HepG2 (cell line): ENCODE results near the gene IL22. TPM values are rescaled to one million over a fixed set of nuclear protein-coding genes. Genes with fewer than 3 reads are reported as not detected.

Experiments used
- ATAC-seq: fragments of 200-7000 bp; cut with Tn5 transposase; 3 replicates; pipeline ENCODE4 v1.9.1; 2020; ENCODE audit warnings: mild to moderate bottlenecking, moderate library complexity
- BruUV-seq: library from RNA; stranded (reverse); fragments of 400-500 nt; replicated peaks from 2 replicates; lab custom pipeline; 2021; lab: Mats Ljungman, UMichigan
- CTCF ChIA-PET: fragments of 300-600 bp; formaldehyde crosslinking; extraction: SDS; loops from one replicate; lab custom pipeline; 2021; ENCODE audit warnings: low total read pairs, inconsistent platforms, low intra/inter-chr PET ratio; lab: Yijun Ruan, JAX
- POLR2A ChIA-PET: fragments of 350-600 bp; sonication (Branson Sonifier 250); formaldehyde crosslinking; loops from one replicate; lab custom pipeline; 2020; ENCODE audit warnings: antibody characterized with exemption, inconsistent platforms; lab: Yijun Ruan, JAX
- DNase-seq: peaks from one replicate; pipeline ENCODE4 v3.0.0-alpha.2; 2015; ENCODE audit warnings: low spot score
- FAIRE-seq: peaks from 3 replicates; lab custom pipeline; 2011; peaks lifted over from hg19 to GRCh38; lab: Jason Lieb, UNC
- H2AFZ ChIP-seq: one replicate; pipeline ENCODE4 v1.6.1; 2011; ENCODE audit warnings: low read length, inconsistent platforms
- H3K27ac ChIP-seq: fragments of 300-600 bp; 3 replicates; pipeline ENCODE4 v1.8.0; 2011; ENCODE audit warnings: mixed run types, mild to moderate bottlenecking, mixed read lengths, low read length, inconsistent platforms; ENCODE audit not compliant: insufficient read depth; ENCODE audit errors: extremely low read length
- H3K27me3 ChIP-seq, 2 experiments: fragments of 200-600 bp in 1 of 2; 2 replicates in 1 of 2; 3 replicates in 1 of 2; pipeline versions ENCODE4 v1.6.0 to v1.8.0; 2011; ENCODE audit warnings: low read length in 2 of 2, mild to moderate bottlenecking in 2 of 2, moderate library complexity in 2 of 2, inconsistent platforms in 1 of 2; ENCODE audit not compliant: insufficient read depth in 2 of 2, control insufficient read depth in 1 of 2
- H3K36me3 ChIP-seq, 2 experiments: fragments of 200-600 bp in 1 of 2; replicated peaks in 1 of 2; 2 replicates in 1 of 2; 3 replicates in 1 of 2; pipeline versions ENCODE4 v1.5.1 to v1.8.0; 2011; ENCODE audit warnings: low read length in 2 of 2, inconsistent platforms in 1 of 2; ENCODE audit not compliant: insufficient read depth in 2 of 2, control insufficient read depth in 1 of 2
- H3K4me1 ChIP-seq: 2 replicates; pipeline ENCODE4 v1.5.1; 2012; ENCODE audit warnings: low read length, inconsistent platforms; ENCODE audit not compliant: insufficient read depth
- H3K4me2 ChIP-seq: 2 replicates; pipeline ENCODE4 v1.6.0; 2011; ENCODE audit warnings: low read depth, low read length, inconsistent platforms
- H3K4me3 ChIP-seq, 3 experiments: fragments of 200-600 bp in 1 of 3; sonication (generic), shearing (Covaris generic) in 1 of 3; replicated peaks in 1 of 3; 2 replicates each; pipeline ENCODE4 v1.5.1; 2011 to 2016; ENCODE audit warnings: low read length in 3 of 3, inconsistent platforms in 2 of 3, low read depth in 2 of 3, mild to moderate bottlenecking in 2 of 3, control low read depth in 1 of 3, mixed read lengths in 1 of 3; ENCODE audit not compliant: insufficient read depth in 1 of 3
- H3K79me2 ChIP-seq: one replicate; pipeline ENCODE4 v1.6.1; 2011; ENCODE audit warnings: low read length, inconsistent platforms; ENCODE audit not compliant: insufficient read depth
- H3K9ac ChIP-seq: 2 replicates; pipeline ENCODE4 v1.6.0; 2011; ENCODE audit warnings: mild to moderate bottlenecking, low read depth, low read length, inconsistent platforms; ENCODE audit not compliant: insufficient read depth
- H3K9me3 ChIP-seq: 2 replicates; pipeline ENCODE4 v1.5.1; 2012; ENCODE audit warnings: mild to moderate bottlenecking, low read length
- H4K20me1 ChIP-seq: 2 replicates; pipeline ENCODE4 v1.6.0; 2011; ENCODE audit warnings: inconsistent platforms, mild to moderate bottlenecking, low read length, moderate library complexity; ENCODE audit not compliant: insufficient read depth
- BRF2 ChIP-seq: sonication (generic); formaldehyde crosslinking; IDR thresholded peaks from 2 replicates; pipeline ENCODE4 v1.8.1; 2022; ENCODE audit warnings: mild to moderate bottlenecking, missing genetic modification reagents
- CERS6 ChIP-seq: sonication (generic); formaldehyde crosslinking; IDR thresholded peaks from 2 replicates; pipeline ENCODE4 v1.5.0; 2020; ENCODE audit warnings: missing genetic modification reagents
- FOSL1 ChIP-seq: sonication (generic); formaldehyde crosslinking; IDR thresholded peaks from 2 replicates; pipeline ENCODE4 v1.9.0; 2021; ENCODE audit warnings: missing genetic modification reagents, borderline replicate concordance
- GFI1 ChIP-seq: sonication (generic); formaldehyde crosslinking; IDR thresholded peaks from 2 replicates; pipeline ENCODE4 v1.5.0; 2020; ENCODE audit warnings: missing genetic modification reagents, mild to moderate bottlenecking, borderline replicate concordance
- HNRNPK ChIP-seq: fragments of 200-400 bp; formaldehyde crosslinking; IDR thresholded peaks from 2 replicates; pipeline ENCODE4 v1.6.1; 2018; ENCODE audit warnings: low read length, low read depth, moderate library complexity, mild to moderate bottlenecking; ENCODE audit not compliant: poor library complexity, severe bottlenecking
- IKZF4 ChIP-seq: sonication (generic); formaldehyde crosslinking; IDR thresholded peaks from 2 replicates; pipeline ENCODE4 v1.5.1; 2020; ENCODE audit warnings: borderline replicate concordance, mild to moderate bottlenecking, low read depth, missing genetic modification reagents; ENCODE audit errors: not compliant biosample characterization
- MEIS1 ChIP-seq: sonication (generic); formaldehyde crosslinking; IDR thresholded peaks from 2 replicates; pipeline ENCODE4 v1.9.0; 2021; ENCODE audit warnings: mild to moderate bottlenecking, missing genetic modification reagents, moderate library complexity, borderline replicate concordance
- POLR2G ChIP-seq: fragments of 200-400 bp; formaldehyde crosslinking; IDR thresholded peaks from 2 replicates; pipeline ENCODE4 v1.6.1; 2018; ENCODE audit warnings: mild to moderate bottlenecking, low read depth, low read length, moderate library complexity
- PRDM4 ChIP-seq: sonication (generic); formaldehyde crosslinking; IDR thresholded peaks from 2 replicates; pipeline ENCODE4 v1.9.0; 2021; ENCODE audit warnings: missing genetic modification reagents, borderline replicate concordance
- STAG1 ChIP-seq: sonication (generic); formaldehyde crosslinking; IDR thresholded peaks from 2 replicates; pipeline ENCODE4 v1.4.0; 2020; ENCODE audit warnings: missing genetic modification reagents
- THRA ChIP-seq: sonication (generic); formaldehyde crosslinking; IDR thresholded peaks from 2 replicates; pipeline ENCODE4 v1.4.0; 2020; ENCODE audit warnings: missing genetic modification reagents, borderline replicate concordance
- ZFP82 ChIP-seq: sonication (generic); formaldehyde crosslinking; IDR thresholded peaks from 2 replicates; pipeline ENCODE4 v1.5.1; 2020; ENCODE audit warnings: mild to moderate bottlenecking, missing genetic modification reagents, borderline replicate concordance
- WGBS: methylation state at CpG from one replicate; pipeline ENCODE4 v1.1.6; 2017; ENCODE audit warnings: low lambda C conversion rate; 5-methylcytosine and 5-hydroxymethylcytosine counted together
- in situ Hi-C: cut with HindIII; loops from 2 replicates; pipeline ENCODE4 v1.10.0; 2017; ENCODE audit warnings: low pct_unique_long_range_greater_than_20kb; ENCODE audit not compliant: extremely low pct_ligation_motif_present
- intact Hi-C: fragments of 100-400 bp; cut with micrococcal nuclease; formaldehyde crosslinking; loops from one replicate; pipeline ENCODE4 v1.10.0; 2022; ENCODE audit not compliant: unreplicated experiment
- polyA plus RNA-seq, 8 experiments: library from polyadenylated mRNA; depleted of rRNA in 3 of 8; stranded (reverse) in 7 of 8; unstranded in 1 of 8; fragments of >200 nt; fragmentation: Illumina TruSeq in 4 of 8; extraction: Trizol in 4 of 8; gene quantifications; 2 replicates each; pipeline versions ENCODE4 v1.2.1 to v1.2.3, GENCODE V29; 2011 to 2016; ENCODE audit warnings: low read depth in 4 of 8, missing spikeins in 1 of 8, mixed read lengths in 1 of 8; ENCODE audit not compliant: insufficient read depth in 1 of 8
- total RNA-seq, 5 experiments: library from RNA; depleted of rRNA; stranded (reverse); fragments of >200 nt; fragmentation: Illumina TruSeq; extraction: Trizol; gene quantifications; 2 replicates each; pipeline ENCODE4 v1.2.3, GENCODE V29; 2016; ENCODE audit warnings: low read depth in 1 of 5

IL22 gene
- total and polyA plus RNA-seq, 2 of the 13 experiments (the other 11 are each of a cell fraction or from before 2014, with no cell fraction given), result not detected

- Histone ChIP-seq H2AFZ (no peak overlapping the region), H3K4me3 (no peak overlapping the region), H3K4me1 (no peaks in the 10 kb centered on the region), H3K36me3 (no peaks in the 10 kb centered on the region), H3K4me2 (no peak overlapping the region), H3K79me2 (no peaks in the 10 kb centered on the region), H3K9me3 (no peaks in the 10 kb centered on the region), H3K27ac (no peak overlapping the region), H3K27me3 (peaks cover 0 to 2% of the 10 kb centered on the region in 2 experiments; a peak in 1 of 5 replicates), H4K20me1 (no peaks in the 10 kb centered on the region), H3K9ac (no peak overlapping the region)
- intact Hi-C loops, result no loop called here
- ChIA-PET CTCF (no interaction called here), POLR2A (no interaction called here)
- TF ChIP-seq HNRNPK (no peak), ZFP82 (CRISPR knock-in tag) (no peak), MEIS1 (CRISPR knock-in tag) (no peak), STAG1 (CRISPR knock-in tag) (no peak), IKZF4 (CRISPR knock-in tag) (no peak), POLR2G (no peak), CERS6 (CRISPR knock-in tag) (no peak), BRF2 (no peak), GFI1 (CRISPR knock-in tag) (no peak), THRA (CRISPR knock-in tag) (no peak), PRDM4 (CRISPR knock-in tag) (no peak), FOSL1 (no peak)
- DNase-seq, result no peak
- ATAC-seq, result no peak
- in situ Hi-C loops, result no loop called here
- no peak for FAIRE-seq
- no TSS peak for BruUV-seq
- 37% methylated on average over 6 of the region's 6 CpGs for WGBS
Measured at GRCh38 chr12:68276402-68276930, 23.1 kb upstream of the IL22 start.
